Activated naive CD8-positive, alpha-beta T cell treated with anti-CD3 and anti-CD28 coated beads, Interleukin-2, amount 50 U/mL, for 16 hours (primary cell): ENCODE measurements around the gene SIN3A.
"Not testable (repeated sequence)": the region's sequence is repeated elsewhere in the genome, so short reads cannot be mapped to it uniquely, and the experiment has no call there.

ENCODE experiments used
- DNase-seq: peaks from one replicate; pipeline ENCODE4 v3.0.0-alpha.2; 2020; ENCODE audit warnings: low read depth, low spot score

SIN3A gene

DNA sequence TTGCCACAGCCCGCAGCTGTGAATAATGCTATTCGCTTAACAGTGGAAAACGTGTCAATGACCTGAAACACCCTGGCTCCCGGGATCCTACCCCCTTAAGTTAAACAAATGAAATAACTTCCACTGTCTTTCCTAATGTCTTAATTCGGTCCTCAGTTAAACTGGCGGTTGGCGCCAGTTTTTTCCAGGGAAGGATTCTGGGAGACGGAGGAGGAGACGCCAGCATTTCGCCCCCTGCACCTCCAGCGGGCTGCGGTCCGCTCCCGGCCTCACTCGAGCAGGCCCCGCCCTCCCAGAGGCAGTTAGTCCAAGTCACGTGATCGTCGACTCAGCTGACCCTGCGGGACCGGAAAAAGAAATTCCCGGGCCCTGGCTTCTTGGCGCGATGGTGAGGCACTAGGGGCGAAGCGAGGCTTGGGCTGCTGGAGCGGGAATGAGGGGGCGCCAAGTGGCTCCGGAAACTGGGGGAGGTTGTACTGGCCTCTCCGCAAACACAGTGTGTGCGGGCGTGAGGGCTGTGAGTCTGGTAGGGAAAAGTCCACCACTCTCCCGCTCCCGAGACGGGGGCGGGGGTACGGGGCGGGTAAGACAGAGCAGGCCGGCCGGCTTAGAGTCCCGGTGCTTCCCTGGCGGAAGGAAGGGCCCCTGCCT lies 115.7 kb downstream of the SIN3A start, which contains the start of gene COMMD4:
Gene COMMD4, plus strand, starts transcription at position 359 of the 651 bp plus-strand sequence. Its CDS starts 27 bp downstream, at position 386.
- peak; percentile 62 for DNase-seq

DNA sequence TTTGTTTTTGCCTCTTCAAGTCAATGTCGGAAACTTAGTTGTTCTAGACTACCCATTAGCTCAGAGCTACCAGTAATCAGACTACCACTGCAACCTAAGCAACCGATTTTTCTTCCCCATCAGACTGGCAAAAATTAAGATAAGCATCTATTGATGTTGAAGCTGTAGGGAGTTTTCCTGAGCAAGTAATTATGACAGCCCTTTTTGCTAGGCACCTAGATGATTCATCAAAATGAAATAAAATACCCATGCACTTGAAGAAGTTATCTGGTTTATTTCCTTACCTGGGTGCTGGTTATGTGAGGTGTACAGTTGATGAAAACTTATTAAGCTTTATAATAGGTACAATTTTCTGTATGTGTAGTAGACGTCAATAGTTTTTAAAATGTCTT lies 116.2 kb downstream of the SIN3A start:
- no peak for DNase-seq

DNA sequence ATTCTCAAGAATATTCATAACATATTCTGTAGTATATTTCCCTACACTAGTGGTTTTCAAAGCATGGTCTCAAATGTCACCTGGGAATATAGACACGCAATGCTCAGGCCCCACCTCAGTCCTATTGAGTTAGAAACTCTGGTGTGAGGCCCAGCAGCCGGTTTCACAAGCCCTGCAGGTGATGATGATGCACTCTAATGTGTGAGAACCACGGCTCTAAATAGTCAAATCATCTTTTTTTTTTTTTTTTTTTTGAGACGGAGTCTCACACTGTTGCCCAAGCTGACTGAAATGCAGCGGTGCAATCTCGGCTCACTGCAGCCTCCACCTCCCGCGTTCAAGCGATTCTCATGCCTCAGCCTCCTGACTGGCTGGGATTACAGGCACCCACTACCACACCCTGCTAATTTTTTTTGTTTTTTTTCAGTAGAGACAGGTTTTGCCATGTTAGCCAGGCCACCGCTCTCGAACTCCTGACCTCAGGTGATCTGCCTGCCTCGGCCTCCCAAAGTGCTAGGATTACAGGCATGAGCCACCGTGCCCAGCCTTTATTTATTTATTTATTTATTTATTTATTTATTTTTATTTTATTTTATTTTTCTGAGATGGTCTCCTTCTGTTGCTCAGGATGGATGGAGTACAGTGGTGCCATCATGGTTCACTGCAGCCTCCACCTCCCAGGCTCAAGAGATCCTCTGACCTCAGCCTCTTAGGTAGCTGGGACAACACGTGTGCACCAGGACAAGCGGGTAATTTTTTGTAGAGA lies 117.7 kb downstream of the SIN3A start:
- not testable (repeated sequence) for DNase-seq

DNA sequence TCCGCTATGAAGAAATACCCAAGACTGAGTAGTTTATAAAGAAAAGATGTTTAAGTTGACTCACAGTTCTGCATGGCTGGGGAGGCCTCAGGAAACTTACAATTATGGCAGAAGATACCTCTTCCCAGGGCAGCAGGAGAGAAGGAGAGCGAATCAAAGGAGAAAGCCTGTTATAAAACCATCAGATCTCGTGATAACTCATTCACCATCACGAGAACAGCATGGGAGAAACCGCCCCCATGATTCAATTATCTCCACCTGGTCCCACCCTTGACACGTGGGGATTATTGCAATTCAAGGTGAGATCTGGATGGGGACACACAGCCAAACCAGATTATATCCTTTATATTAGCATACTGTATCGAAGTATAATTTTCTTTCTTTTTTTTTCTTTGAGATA lies 119.4 kb downstream of the SIN3A start:
- DNase-seq, result not testable (repeated sequence)

DNA sequence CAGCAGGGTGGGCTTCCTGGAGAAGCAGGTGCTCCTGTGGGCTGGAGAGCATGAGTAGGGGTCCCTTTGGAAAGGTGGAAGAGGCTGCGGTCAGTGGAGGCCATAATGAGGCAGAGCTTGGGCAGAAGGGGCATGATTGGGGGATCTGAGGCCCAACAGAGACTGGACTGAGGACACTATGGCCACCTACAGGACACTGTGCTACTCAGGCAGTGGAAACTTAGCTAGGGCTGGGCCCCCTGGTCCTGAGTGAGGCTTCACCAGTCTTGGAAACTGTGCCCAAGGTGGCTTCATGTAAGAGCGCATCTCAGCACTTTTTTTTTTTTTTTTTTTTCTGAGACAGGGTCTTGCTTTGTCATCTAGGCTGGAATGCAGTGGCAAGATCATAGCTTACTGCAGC lies 121.9 kb downstream of the SIN3A start:
- no peak for DNase-seq

DNA sequence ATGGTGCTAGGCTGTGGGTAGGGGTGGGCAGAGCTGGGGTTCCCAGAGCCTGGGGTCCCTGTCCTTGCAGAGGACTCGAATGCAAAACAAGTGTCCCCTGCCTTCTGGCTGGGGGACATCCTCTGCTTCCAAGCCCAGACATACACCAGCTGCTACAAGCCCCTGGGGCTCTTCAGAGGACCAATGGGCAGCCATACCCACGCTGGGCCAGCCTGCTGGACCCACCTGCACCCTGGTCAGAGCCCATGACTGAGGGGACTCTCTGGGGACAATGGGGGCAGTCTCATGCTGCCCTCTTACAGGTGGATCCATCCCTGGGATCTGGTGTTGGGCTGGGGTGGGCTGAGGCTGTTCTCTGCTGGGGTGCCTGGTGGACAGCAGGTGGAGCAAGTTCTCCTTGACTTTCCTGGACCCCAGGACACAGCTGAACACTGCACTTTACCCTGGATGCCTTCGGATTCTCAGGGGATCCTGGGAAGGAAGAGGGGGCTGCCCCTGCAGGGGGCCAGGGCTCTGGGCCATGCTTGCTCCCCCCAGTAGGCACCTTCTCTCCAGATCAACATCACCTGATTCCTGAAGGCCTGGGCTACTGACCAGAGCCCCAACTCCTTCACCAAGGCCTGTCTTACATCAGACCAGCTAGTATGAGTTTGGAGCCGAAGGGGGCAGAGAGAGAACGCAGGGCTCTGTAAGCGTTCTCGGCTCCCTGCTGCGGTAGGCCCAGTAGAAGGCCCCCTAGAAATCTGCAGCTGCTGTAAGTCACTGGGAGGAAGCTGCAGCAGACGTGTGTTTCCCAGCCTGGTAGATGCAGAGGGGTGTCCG lies 122.8 kb downstream of the SIN3A start:
- DNase-seq, result no peak

DNA sequence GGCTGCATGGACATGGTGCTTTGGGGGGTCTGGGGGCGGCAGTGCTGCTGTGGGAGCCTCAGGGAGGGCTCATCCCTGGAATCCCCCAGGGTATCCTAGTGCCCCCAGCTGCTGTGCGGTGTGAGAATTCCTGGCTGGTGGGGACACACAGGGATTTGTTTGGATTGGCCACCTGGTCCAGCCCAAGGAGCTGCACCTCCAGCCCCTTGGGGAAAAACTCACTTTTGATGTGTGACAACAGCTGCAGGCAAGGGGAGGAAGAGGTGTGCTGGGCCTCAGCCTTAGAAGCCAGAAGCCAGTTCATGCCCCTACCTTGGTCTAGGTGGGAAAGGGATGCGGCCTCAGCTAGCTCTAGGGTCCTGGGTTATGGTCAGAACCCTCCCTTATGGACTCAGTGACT lies 124.0 kb downstream of the SIN3A start:
- DNase-seq, result no peak

DNA sequence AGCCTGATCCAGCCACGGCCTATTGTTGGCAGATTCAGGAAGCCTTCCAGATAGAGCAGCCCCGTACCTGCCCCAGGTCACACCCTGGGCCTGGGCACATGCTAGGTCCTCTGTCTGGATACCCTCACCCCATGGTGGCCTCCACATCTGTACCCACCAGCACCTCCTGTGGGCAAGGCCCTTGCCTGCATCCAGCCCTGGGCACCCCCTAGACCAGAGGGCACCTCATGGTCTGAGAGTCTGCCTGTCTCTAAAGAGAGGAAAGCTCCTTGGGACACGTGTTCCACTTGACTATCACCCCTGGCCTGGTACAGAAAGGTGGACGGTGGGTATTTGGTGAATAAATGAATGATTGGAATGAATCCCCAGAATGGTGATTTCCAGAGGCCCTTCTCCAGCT lies 124.5 kb downstream of the SIN3A start:
- DNase-seq, result no peak

DNA sequence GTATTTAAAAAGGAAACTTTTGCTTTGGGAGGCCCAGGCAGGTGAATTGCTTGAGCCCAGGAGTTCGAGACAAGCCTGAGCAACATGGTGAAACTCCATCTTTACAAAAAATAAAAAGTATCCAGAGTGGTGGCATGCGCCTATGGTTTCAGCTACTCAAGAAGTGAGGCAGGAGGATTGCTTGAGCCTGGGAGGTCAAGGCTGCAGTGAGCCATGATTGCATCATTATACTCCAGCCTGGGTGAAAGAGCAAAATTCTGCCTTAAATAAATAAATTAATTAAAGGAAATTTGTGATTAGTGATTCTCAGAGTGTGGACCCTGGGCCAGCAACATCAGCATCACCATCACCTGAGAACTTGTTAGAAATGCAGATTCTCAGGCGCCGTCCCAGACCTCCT lies 125.6 kb downstream of the SIN3A start:
- DNase-seq, result no peak

DNA sequence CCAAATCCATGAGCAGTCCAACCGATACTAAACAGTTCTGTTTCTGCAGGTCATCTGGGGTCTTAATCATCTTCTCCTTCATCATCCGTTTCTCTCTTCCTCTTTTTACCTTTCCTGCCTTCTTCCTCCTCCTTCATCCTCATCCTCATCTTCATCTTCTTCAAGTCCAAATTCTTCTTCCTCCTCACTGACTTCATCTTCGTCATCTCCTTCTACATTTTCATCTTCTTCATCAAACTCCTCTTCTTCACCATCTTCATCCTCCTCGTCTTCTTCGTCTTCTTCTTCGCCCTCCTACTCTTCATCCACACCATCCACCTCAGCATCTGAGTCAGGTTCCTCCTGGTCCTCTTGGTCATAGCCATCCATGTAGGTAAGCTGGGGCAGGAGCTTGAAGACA lies 129.8 kb downstream of the SIN3A start:
- no peak for DNase-seq
